ENCODE measurements around the gene SFT2D2. TPM values are rescaled to one million over a fixed set of nuclear protein-coding genes. Genes with fewer than 3 reads are reported as not detected.

SFT2D2 gene
- total RNA-seq, 1 donor, result 75.1 TPM

DNA sequence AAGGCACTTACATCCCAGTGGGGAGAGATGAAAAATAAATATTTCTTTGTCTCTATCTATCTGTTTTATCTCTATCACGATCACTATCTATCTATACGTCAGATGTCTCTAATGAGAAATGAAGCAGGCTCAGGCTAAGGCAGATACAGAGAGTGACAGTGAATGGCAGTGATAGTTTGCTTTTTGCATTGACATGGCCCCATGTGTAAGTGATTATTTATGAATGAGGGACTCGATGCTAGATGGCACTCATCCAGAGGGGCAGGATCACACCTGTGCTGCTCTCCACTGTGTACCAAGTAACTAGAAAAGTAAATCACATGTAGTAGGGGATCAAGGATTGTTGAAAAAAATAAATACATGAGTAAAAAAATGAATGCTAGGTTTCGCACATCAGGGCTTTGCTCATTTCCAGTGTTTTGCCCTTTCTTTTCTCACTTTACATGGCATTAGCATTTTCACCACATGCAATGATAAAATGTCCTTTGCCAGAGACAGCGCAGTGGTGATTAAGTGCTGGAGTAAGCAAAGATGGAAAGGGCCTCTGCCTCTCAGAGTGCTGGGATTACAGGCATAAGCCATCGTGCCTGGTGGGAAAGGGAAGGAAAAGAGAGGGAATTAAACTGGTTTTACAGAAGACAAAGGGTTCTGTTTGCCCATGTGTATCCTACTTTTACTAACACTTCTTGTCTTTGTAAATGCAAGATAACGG is 71.4 kb downstream of the SFT2D2 start:
- Histone ChIP-seq H3K4me3 (ENCODE audit: low read length) (no peak overlapping the region), H3K27me3 (ENCODE audit: insufficient read depth, low read length) (no peaks in the 10 kb centered on the region), H3K9me3 (ENCODE audit: low read depth, low read length) (no peaks in the 10 kb centered on the region), H3K4me1 (ENCODE audit: insufficient read depth, low read length) (no peaks in the 10 kb centered on the region)

DNA sequence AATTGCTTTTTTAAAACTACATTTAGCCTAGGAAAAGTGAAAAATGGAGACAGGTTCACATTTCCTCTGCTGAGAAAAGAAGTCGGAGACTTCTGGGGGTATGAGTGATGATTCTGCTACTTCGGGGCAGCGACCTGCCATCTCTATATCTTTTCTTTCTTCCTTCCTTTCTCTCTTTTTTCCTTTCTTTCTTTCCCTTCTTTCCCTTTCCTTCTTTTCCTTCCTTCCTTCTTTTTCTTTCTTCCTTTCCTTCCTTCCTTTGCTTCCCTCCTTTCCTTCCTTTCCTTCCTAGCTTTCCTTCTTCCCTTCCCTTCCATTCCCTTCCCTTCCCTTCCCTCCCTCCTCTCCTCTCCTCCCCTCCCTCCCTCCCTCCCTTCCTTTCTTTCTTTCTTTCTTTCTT is 72.6 kb downstream of the SFT2D2 start:
- H3K4me1 ChIP-seq (ENCODE audit: insufficient read depth, low read length), result no peaks in the 10 kb centered on the region
- H3K27me3 ChIP-seq (ENCODE audit: insufficient read depth, low read length), result no peaks in the 10 kb centered on the region
- no peaks in the 10 kb centered on the region for H3K9me3 ChIP-seq (ENCODE audit: low read depth, low read length)
- no peak overlapping the region for H3K4me3 ChIP-seq (ENCODE audit: low read length)

DNA sequence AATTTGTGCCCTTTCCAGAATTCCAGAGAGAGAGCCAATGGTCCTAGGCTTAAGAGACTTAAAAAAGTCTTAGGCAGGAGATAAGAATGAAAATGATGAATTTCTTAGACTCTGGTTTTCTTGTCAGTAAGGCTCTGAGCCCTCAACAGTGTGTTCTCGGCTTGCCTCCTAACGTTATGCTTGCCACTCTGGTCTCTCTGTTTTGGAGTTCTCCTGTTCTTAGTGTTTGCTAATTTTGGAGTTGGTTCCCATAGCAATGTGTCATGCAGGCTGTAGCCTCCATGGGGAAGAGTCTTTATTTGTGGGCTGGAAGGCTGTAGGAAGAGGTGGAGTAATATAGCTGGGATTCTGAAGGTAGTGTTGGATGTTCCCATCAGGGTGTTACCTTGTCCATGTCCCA is 74.8 kb downstream of the SFT2D2 start:
- no peaks in the 10 kb centered on the region for H3K9me3 ChIP-seq (ENCODE audit: low read depth, low read length)
- no peak overlapping the region for H3K4me3 ChIP-seq (ENCODE audit: low read length)
- H3K4me1 ChIP-seq (ENCODE audit: insufficient read depth, low read length), result no peaks in the 10 kb centered on the region
- H3K27me3 ChIP-seq (ENCODE audit: insufficient read depth, low read length), result no peaks in the 10 kb centered on the region

DNA sequence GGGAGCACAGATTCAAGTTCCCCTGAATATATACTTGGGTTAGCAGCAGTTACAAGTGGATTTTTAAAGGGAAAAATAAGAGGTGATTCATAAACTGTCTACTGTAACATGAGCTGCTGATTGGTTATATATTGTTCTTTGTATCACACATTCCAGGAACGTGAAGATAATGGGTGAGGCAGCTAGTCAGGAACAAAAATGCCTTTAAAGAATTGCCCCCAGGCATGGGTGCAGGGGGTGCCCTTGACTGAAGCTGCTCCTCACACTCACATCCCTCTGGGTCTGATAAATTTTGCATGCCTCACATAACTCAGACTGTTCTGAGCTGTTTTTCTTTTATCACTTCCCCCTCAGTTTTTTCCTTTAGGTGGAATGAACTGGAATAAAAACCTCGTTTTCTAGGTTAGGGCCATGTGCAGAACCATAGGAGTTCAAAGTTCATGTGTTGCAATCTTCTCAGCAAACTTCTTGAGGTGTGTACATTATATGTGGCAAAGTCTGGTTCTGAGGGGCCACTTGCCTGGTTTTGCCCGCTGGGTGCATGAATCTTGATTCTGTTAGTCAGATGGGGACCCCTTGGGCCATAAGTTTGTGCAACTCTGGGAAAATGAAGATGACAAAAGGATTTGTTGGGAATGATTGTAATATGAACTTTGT is 76.0 kb downstream of the SFT2D2 start:
- no peaks in the 10 kb centered on the region for H3K27me3 ChIP-seq (ENCODE audit: insufficient read depth, low read length)
- H3K4me3 ChIP-seq (ENCODE audit: low read length), result no peak overlapping the region
- H3K4me1 ChIP-seq (ENCODE audit: insufficient read depth, low read length), result no peaks in the 10 kb centered on the region
- no peaks in the 10 kb centered on the region for H3K9me3 ChIP-seq (ENCODE audit: low read depth, low read length)

Other genes starting within 250 kb of the SFT2D2 start
- 0.10 TPM for gene GPR161, start 89.1 kb upstream of the SFT2D2 start, total RNA-seq
- 16.8 TPM for gene TIPRL, start 47.0 kb upstream of the SFT2D2 start, total RNA-seq
- 1.5 TPM for gene TBX19, start 54.9 kb downstream of the SFT2D2 start, total RNA-seq

All from mononuclear cell (primary cell).